Neuronal stem cell (in vitro differentiated cells): Measurements from ENCODE around the gene SLC27A5.
A peak's percentile ranks its signal among the peaks of the same experiment; 100 is the strongest.
"Not testable (repeated sequence)": the region's sequence is repeated elsewhere in the genome, so short reads cannot be mapped to it uniquely, and the experiment has no call there.

Experiments
- DNase-seq: peaks from one replicate; pipeline ENCODE4 v3.0.0-alpha.2; 2013; ENCODE audit warnings: low spot score
- H2AFZ ChIP-seq: one replicate; pipeline ENCODE4 v1.6.1; 2013; ENCODE audit warnings: mild to moderate bottlenecking, low read length, inconsistent platforms
- H2AK5ac ChIP-seq: 2 replicates; pipeline ENCODE4 v1.6.1; 2013; ENCODE audit warnings: low read depth, mild to moderate bottlenecking, inconsistent platforms, low read length, moderate library complexity, mixed read lengths
- H2BK120ac ChIP-seq: 2 replicates; pipeline ENCODE4 v1.6.1; 2013; ENCODE audit warnings: low read depth, mild to moderate bottlenecking, inconsistent platforms, low read length, moderate library complexity, mixed read lengths
- H2BK12ac ChIP-seq: one replicate; pipeline ENCODE4 v1.6.1; 2013; ENCODE audit warnings: low read length, inconsistent platforms
- H2BK15ac ChIP-seq: 2 replicates; pipeline ENCODE4 v1.6.1; 2013; ENCODE audit warnings: mild to moderate bottlenecking, low read length, inconsistent platforms, mixed read lengths
- H2BK5ac ChIP-seq: one replicate; pipeline ENCODE4 v1.6.1; 2013; ENCODE audit warnings: inconsistent platforms, mild to moderate bottlenecking, low read length, moderate library complexity
- H3K14ac ChIP-seq: one replicate; pipeline ENCODE4 v1.6.1; 2013; ENCODE audit warnings: low read length, inconsistent platforms
- H3K18ac ChIP-seq: 2 replicates; pipeline ENCODE4 v1.6.1; 2013; ENCODE audit warnings: low read length, inconsistent platforms
- H3K23ac ChIP-seq: 2 replicates; pipeline ENCODE4 v1.6.1; 2013; ENCODE audit warnings: low read depth, mild to moderate bottlenecking, mixed read lengths, low read length, inconsistent platforms; ENCODE audit not compliant: poor library complexity
- H3K27ac ChIP-seq: replicated peaks from 3 replicates; pipeline ENCODE4 v1.5.1; 2013; ENCODE audit warnings: low read length, inconsistent platforms
- H3K27me3 ChIP-seq, 3 experiments: 2 replicates each; pipeline ENCODE4 v1.6.1; 2013; ENCODE audit warnings: low read length in 3 of 3, mild to moderate bottlenecking in 2 of 3, inconsistent platforms in 1 of 3, low read depth in 1 of 3, mixed read lengths in 1 of 3, moderate library complexity in 1 of 3; ENCODE audit not compliant: control insufficient read depth in 3 of 3, insufficient read depth in 3 of 3
- H3K36me3 ChIP-seq, 2 donors: replicated peaks in 1 of 2; 2 replicates each; pipeline ENCODE4 v1.6.1; 2013; ENCODE audit warnings: low read length in 2 of 2; ENCODE audit not compliant: control insufficient read depth in 2 of 2, insufficient read depth in 2 of 2
- H3K4ac ChIP-seq: 2 replicates; pipeline ENCODE4 v1.6.1; 2013; ENCODE audit warnings: inconsistent platforms, mild to moderate bottlenecking, low read length, moderate library complexity
- H3K4me1 ChIP-seq, 2 donors: 1 replicate in 1 of 2; 2 replicates in 1 of 2; pipeline ENCODE4 v1.6.1; 2013; ENCODE audit warnings: low read length in 2 of 2, low read depth in 1 of 2; ENCODE audit not compliant: control insufficient read depth in 2 of 2, insufficient read depth in 1 of 2
- H3K4me2 ChIP-seq: one replicate; pipeline ENCODE4 v1.6.1; 2013; ENCODE audit warnings: mild to moderate bottlenecking, low read length, inconsistent platforms; ENCODE audit not compliant: insufficient read depth, poor library complexity, severe bottlenecking
- H3K4me3 ChIP-seq, 2 donors: 2 replicates each; pipeline ENCODE4 v1.5.1; 2013; ENCODE audit warnings: low read length in 2 of 2, mild to moderate bottlenecking in 2 of 2, inconsistent platforms in 1 of 2, moderate library complexity in 1 of 2
- H3K79me1 ChIP-seq: one replicate; pipeline ENCODE4 v1.6.1; 2013; ENCODE audit warnings: low read depth, mild to moderate bottlenecking, inconsistent platforms, low read length, moderate library complexity
- H3K9ac ChIP-seq: one replicate; pipeline ENCODE4 v1.6.1; 2013; ENCODE audit warnings: mild to moderate bottlenecking, low read depth, low read length, inconsistent platforms; ENCODE audit not compliant: poor library complexity
- H3K9me3 ChIP-seq, 2 donors: replicated peaks in 1 of 2; 2 replicates each; pipeline versions ENCODE3 to v1.6.1; 2013; ENCODE audit warnings: low read length in 2 of 2, mild to moderate bottlenecking in 2 of 2, inconsistent platforms in 1 of 2, low read depth in 1 of 2, mixed read lengths in 1 of 2, moderate library complexity in 1 of 2; ENCODE audit not compliant: control insufficient read depth in 2 of 2, insufficient read depth in 1 of 2
- H4K8ac ChIP-seq: one replicate; pipeline ENCODE4 v1.6.1; 2013; ENCODE audit warnings: low read depth, mild to moderate bottlenecking, inconsistent platforms, low read length, moderate library complexity
- H4K91ac ChIP-seq: one replicate; pipeline ENCODE4 v1.6.1; 2013; ENCODE audit warnings: low read length, low read depth, mild to moderate bottlenecking, inconsistent platforms; ENCODE audit not compliant: poor library complexity
- WGBS, 2 donors: extraction: QIAGEN DNeasy Blood & Tissue Kit; methylation state at CpG; one replicate each; pipeline ENCODE4 v1.1.7; 2013; ENCODE audit warnings: missing lambda C conversion rate in 2 of 2, mixed read lengths in 1 of 2; ENCODE audit not compliant: insufficient read length in 2 of 2, insufficient replicate concordance in 1 of 2; ENCODE audit errors: extremely low coverage in 2 of 2; 5-methylcytosine and 5-hydroxymethylcytosine counted together

SLC27A5 gene

DNA sequence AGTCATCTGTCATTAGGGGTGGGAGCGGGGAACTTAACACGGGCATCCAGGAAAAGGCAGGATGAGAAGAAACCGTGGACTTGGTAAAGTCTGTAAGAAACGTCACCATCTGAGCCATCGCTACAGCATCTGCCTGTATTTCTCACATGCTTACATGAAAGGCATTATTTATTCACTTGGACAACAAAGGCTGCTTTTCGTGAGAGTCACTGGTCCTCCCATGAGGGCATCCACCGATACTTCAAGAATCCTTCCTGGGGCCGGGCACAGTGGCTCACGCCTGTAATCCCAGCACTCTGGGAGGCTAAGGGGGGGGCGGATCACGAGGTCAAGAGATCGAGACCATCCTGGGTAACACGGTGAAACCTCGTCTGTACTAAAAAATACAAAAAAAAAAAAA lies 19.5 kb downstream of the SLC27A5 start:
- H2AK5ac ChIP-seq: no peak overlapping the region
- no peak for DNase-seq
- H3K9ac ChIP-seq: no peak overlapping the region
- H3K4me1 ChIP-seq: no peaks in the 10 kb centered on the region
- no peak overlapping the region for H3K27ac ChIP-seq
- H3K79me1 ChIP-seq: peaks cover 2% of the 10 kb centered on the region
- no peaks in the 10 kb centered on the region for H3K27me3 ChIP-seq
- no peak overlapping the region for H2BK5ac ChIP-seq
- no peak overlapping the region for H3K4me3 ChIP-seq
- no peak overlapping the region for H3K18ac ChIP-seq
- no CpG with 5 or more reads among the region's 14 CpGs for WGBS, 2 donors
- no peaks in the 10 kb centered on the region for H3K36me3 ChIP-seq
- H3K14ac ChIP-seq: no peak overlapping the region
- no peak overlapping the region for H2BK15ac ChIP-seq
- no peak overlapping the region for H2AFZ ChIP-seq
- no peak overlapping the region for H2BK12ac ChIP-seq
- H4K91ac ChIP-seq: no peak overlapping the region
- H3K23ac ChIP-seq: no peak overlapping the region
- no peak overlapping the region for H4K8ac ChIP-seq
- peaks cover 0 to 2% of the 10 kb centered on the region in 2 donors for H3K9me3 ChIP-seq
- no peak overlapping the region for H3K4me2 ChIP-seq
- H2BK120ac ChIP-seq: no peak overlapping the region
- H3K4ac ChIP-seq: no peak overlapping the region

DNA sequence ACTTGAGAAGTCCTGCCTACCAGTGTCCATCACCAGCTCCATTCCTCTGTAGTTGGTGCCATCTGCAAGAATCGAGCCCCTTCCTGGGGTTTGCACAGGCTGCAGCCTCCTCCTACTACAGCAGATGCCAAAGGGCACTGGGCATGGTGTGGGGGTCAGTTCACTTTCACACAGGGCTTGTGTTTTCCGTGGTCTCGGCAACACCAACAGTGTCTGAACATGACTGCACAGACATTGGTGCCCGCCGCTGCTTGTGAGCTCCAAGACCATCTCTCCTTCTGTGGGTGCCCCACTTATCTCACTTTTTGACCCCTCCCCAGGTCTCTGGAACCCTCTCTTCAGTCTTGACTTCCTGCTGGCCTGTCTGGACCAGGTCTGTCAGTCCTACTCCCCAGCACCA lies 20.4 kb downstream of the SLC27A5 start:
- peaks cover 0 to 2% of the 10 kb centered on the region in 2 donors for H3K9me3 ChIP-seq
- no peaks in the 10 kb centered on the region for H3K27me3 ChIP-seq
- no peak overlapping the region for H3K14ac ChIP-seq
- H2BK15ac ChIP-seq: no peak overlapping the region
- no peak overlapping the region for H3K23ac ChIP-seq
- H3K27ac ChIP-seq: no peak overlapping the region
- no peak overlapping the region for H2BK12ac ChIP-seq
- H2AK5ac ChIP-seq: no peak overlapping the region
- no peak for DNase-seq
- H2AFZ ChIP-seq: no peak overlapping the region
- H3K4me2 ChIP-seq: no peak overlapping the region
- no peak overlapping the region for H4K91ac ChIP-seq
- H4K8ac ChIP-seq: no peak overlapping the region
- H3K4me1 ChIP-seq: no peaks in the 10 kb centered on the region
- no peaks in the 10 kb centered on the region for H3K36me3 ChIP-seq
- H3K9ac ChIP-seq: no peak overlapping the region
- WGBS, 2 donors: no CpG with 5 or more reads among the region's 5 CpGs
- peaks cover 2% of the 10 kb centered on the region for H3K79me1 ChIP-seq
- no peak overlapping the region for H2BK5ac ChIP-seq
- H2BK120ac ChIP-seq: no peak overlapping the region
- H3K18ac ChIP-seq: no peak overlapping the region
- H3K4ac ChIP-seq: no peak overlapping the region
- H3K4me3 ChIP-seq: peak overlapping the region in 1 of 2 donors; percentile 67

DNA sequence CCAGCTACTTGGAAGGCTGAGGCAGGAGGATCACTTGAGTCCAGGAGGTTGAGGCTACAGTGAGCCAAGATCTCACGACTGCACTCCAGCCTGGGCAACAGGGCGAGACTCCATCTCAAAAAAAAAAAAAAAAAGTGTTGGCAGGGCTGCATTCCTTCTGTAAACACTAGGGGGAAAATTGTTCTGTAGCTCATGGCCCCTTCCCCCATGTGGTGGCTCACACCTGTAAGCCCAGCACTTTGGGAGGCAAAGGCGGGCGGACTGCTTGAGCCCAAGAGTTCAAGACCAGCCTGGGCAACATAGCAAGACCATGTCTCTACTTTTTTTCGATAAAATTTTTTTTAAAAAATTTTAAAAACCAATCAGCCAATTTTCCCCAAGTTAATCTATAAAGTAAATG lies 27.4 kb downstream of the SLC27A5 start:
- 100% methylated on average over 1 of the region's 5 CpGs; no CpG with 5 or more reads in 1 of the 2 donors for WGBS, 2 donors
- H3K36me3 ChIP-seq: peaks cover 9 to 22% of the 10 kb centered on the region in 2 donors

DNA sequence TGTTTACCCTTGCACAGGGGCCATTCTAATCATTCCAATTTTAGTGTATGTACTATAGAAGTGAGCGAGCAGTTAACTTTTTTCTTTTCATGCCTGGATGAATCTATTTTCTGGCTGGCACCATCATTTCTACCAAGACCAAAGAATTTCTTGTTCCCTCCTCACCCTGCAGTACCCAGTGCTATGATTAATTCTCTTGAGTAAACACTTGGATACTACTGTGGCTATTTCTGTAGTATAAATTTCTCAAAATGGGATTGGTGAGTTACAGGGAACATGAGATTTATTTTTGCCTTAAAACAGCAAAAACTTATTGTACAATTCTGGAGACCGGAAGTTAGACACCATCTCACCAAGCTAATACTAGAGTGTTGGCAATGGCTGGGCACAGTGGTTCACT lies 28.0 kb downstream of the SLC27A5 start:
- no peaks in the 10 kb centered on the region for H3K4me1 ChIP-seq
- no peak overlapping the region for H2BK120ac ChIP-seq
- H3K23ac ChIP-seq: no peak overlapping the region
- no peak overlapping the region for H2BK12ac ChIP-seq
- H4K91ac ChIP-seq: no peak overlapping the region
- H3K4me3 ChIP-seq: no peak overlapping the region
- H2AK5ac ChIP-seq: no peak overlapping the region
- H3K27me3 ChIP-seq: no peaks in the 10 kb centered on the region
- DNase-seq: no peak
- H3K18ac ChIP-seq: no peak overlapping the region
- H3K79me1 ChIP-seq: peaks cover 2% of the 10 kb centered on the region
- H3K9me3 ChIP-seq: no peaks in the 10 kb centered on the region
- no CpG with 5 or more reads among the region's 2 CpGs for WGBS, 2 donors
- H4K8ac ChIP-seq: no peak overlapping the region
- H2BK5ac ChIP-seq: no peak overlapping the region
- H3K4ac ChIP-seq: no peak overlapping the region
- H2AFZ ChIP-seq: no peak overlapping the region
- no peak overlapping the region for H2BK15ac ChIP-seq
- no peak overlapping the region for H3K9ac ChIP-seq
- H3K36me3 ChIP-seq: peaks cover 9 to 28% of the 10 kb centered on the region in 2 donors
- no peak overlapping the region for H3K4me2 ChIP-seq
- no peak overlapping the region for H3K14ac ChIP-seq
- no peak overlapping the region for H3K27ac ChIP-seq

More for the DNA sequence above, 27.4 kb downstream of the SLC27A5 start:
- not testable (repeated sequence) for H3K4me1 ChIP-seq, H3K4me2 ChIP-seq, H3K4me3 ChIP-seq, DNase-seq, H3K9me3 ChIP-seq, H4K91ac ChIP-seq, H2AFZ ChIP-seq, H3K27me3 ChIP-seq, H3K27ac ChIP-seq, H2BK15ac ChIP-seq, H3K4ac ChIP-seq, H3K23ac ChIP-seq, H4K8ac ChIP-seq, H3K18ac ChIP-seq, H2BK12ac ChIP-seq, H3K79me1 ChIP-seq, H2BK5ac ChIP-seq, H3K9ac ChIP-seq, H2BK120ac ChIP-seq, H3K14ac ChIP-seq, H2AK5ac ChIP-seq
